ENCODE results near the gene FAM107B.
"Not testable (repeated sequence)": the region's sequence is repeated elsewhere in the genome, so short reads cannot be mapped to it uniquely, and the experiment has no call there.

The FAM107B gene

GRCh38 chr10:14659137-14659536 is 115.6 kb downstream of the FAM107B start:
- DNase-seq, result not testable (repeated sequence)

- no peak for DNase-seq
These were observed 116.2 kb downstream of the FAM107B start for GRCh38 chr10:14658331-14659127.

GRCh38 chr10:14656052-14656730 is 118.5 kb downstream of the FAM107B start:
- DNase-seq, result no peak

- no peak for DNase-seq
These were observed 119.8 kb downstream of the FAM107B start for GRCh38 chr10:14654821-14655382.

GRCh38 chr10:14653271-14654161 is 121.2 kb downstream of the FAM107B start:
- DNase-seq, result no peak

GRCh38 chr10:14652816-14653215 is 121.9 kb downstream of the FAM107B start:
- no peak for DNase-seq

GRCh38 chr10:14652067-14652466 is 122.6 kb downstream of the FAM107B start:
- DNase-seq, result no peak

GRCh38 chr10:14649739-14650138 is 125.0 kb downstream of the FAM107B start:
- no peak for DNase-seq

GRCh38 chr10:14648946-14649345 is 125.8 kb downstream of the FAM107B start:
- no peak for DNase-seq

- peak; percentile 77 for DNase-seq
These were observed 126.5 kb downstream of the FAM107B start for GRCh38 chr10:14648005-14648765.

GRCh38 chr10:14645239-14645960 is 129.3 kb downstream of the FAM107B start:
- no peak for DNase-seq

- no peak for DNase-seq
These were observed 135.1 kb downstream of the FAM107B start for GRCh38 chr10:14639637-14640036.

- DNase-seq, result no peak
These were observed 139.5 kb downstream of the FAM107B start for GRCh38 chr10:14635043-14635710.

GRCh38 chr10:14634572-14634971 is 140.1 kb downstream of the FAM107B start:
- not testable (repeated sequence) for DNase-seq

- no peak for DNase-seq
These were observed 148.8 kb downstream of the FAM107B start for GRCh38 chr10:14625765-14626525.

- DNase-seq, result no peak
These were observed 149.5 kb downstream of the FAM107B start for GRCh38 chr10:14625192-14625631.

- DNase-seq, result no peak
These were observed 150.1 kb downstream of the FAM107B start for GRCh38 chr10:14624600-14624999.

GRCh38 chr10:14623931-14624330 is 150.8 kb downstream of the FAM107B start:
- DNase-seq, result peak; percentile 56

- no peak for DNase-seq
These were observed 153.7 kb downstream of the FAM107B start for GRCh38 chr10:14621037-14621436.

GRCh38 chr10:14618674-14619073 is 156.0 kb downstream of the FAM107B start:
- DNase-seq, result no peak
